Neuronal stem cell (in vitro differentiated cells): Measurements from ENCODE around the gene ELOF1.
"Not testable (repeated sequence)": the region's sequence is repeated elsewhere in the genome, so short reads cannot be mapped to it uniquely, and the experiment has no call there.

Experiments used
- DNase-seq: peaks from one replicate; pipeline ENCODE4 v3.0.0-alpha.2; 2013; ENCODE audit warnings: low spot score
- H2AFZ ChIP-seq: one replicate; pipeline ENCODE4 v1.6.1; 2013; ENCODE audit warnings: mild to moderate bottlenecking, low read length, inconsistent platforms
- H2AK5ac ChIP-seq: 2 replicates; pipeline ENCODE4 v1.6.1; 2013; ENCODE audit warnings: low read depth, mild to moderate bottlenecking, inconsistent platforms, low read length, moderate library complexity, mixed read lengths
- H2BK120ac ChIP-seq: 2 replicates; pipeline ENCODE4 v1.6.1; 2013; ENCODE audit warnings: low read depth, mild to moderate bottlenecking, inconsistent platforms, low read length, moderate library complexity, mixed read lengths
- H2BK12ac ChIP-seq: one replicate; pipeline ENCODE4 v1.6.1; 2013; ENCODE audit warnings: low read length, inconsistent platforms
- H2BK15ac ChIP-seq: 2 replicates; pipeline ENCODE4 v1.6.1; 2013; ENCODE audit warnings: mild to moderate bottlenecking, low read length, inconsistent platforms, mixed read lengths
- H2BK5ac ChIP-seq: one replicate; pipeline ENCODE4 v1.6.1; 2013; ENCODE audit warnings: inconsistent platforms, mild to moderate bottlenecking, low read length, moderate library complexity
- H3K14ac ChIP-seq: one replicate; pipeline ENCODE4 v1.6.1; 2013; ENCODE audit warnings: low read length, inconsistent platforms
- H3K18ac ChIP-seq: 2 replicates; pipeline ENCODE4 v1.6.1; 2013; ENCODE audit warnings: low read length, inconsistent platforms
- H3K23ac ChIP-seq: 2 replicates; pipeline ENCODE4 v1.6.1; 2013; ENCODE audit warnings: low read depth, mild to moderate bottlenecking, mixed read lengths, low read length, inconsistent platforms; ENCODE audit not compliant: poor library complexity
- H3K27ac ChIP-seq: replicated peaks from 3 replicates; pipeline ENCODE4 v1.5.1; 2013; ENCODE audit warnings: low read length, inconsistent platforms
- H3K27me3 ChIP-seq, 3 experiments: 2 replicates each; pipeline ENCODE4 v1.6.1; 2013; ENCODE audit warnings: low read length in 3 of 3, mild to moderate bottlenecking in 2 of 3, inconsistent platforms in 1 of 3, low read depth in 1 of 3, mixed read lengths in 1 of 3, moderate library complexity in 1 of 3; ENCODE audit not compliant: control insufficient read depth in 3 of 3, insufficient read depth in 3 of 3
- H3K36me3 ChIP-seq, 2 donors: replicated peaks in 1 of 2; 2 replicates each; pipeline ENCODE4 v1.6.1; 2013; ENCODE audit warnings: low read length in 2 of 2; ENCODE audit not compliant: control insufficient read depth in 2 of 2, insufficient read depth in 2 of 2
- H3K4ac ChIP-seq: 2 replicates; pipeline ENCODE4 v1.6.1; 2013; ENCODE audit warnings: inconsistent platforms, mild to moderate bottlenecking, low read length, moderate library complexity
- H3K4me1 ChIP-seq, 2 donors: 1 replicate in 1 of 2; 2 replicates in 1 of 2; pipeline ENCODE4 v1.6.1; 2013; ENCODE audit warnings: low read length in 2 of 2, low read depth in 1 of 2; ENCODE audit not compliant: control insufficient read depth in 2 of 2, insufficient read depth in 1 of 2
- H3K4me2 ChIP-seq: one replicate; pipeline ENCODE4 v1.6.1; 2013; ENCODE audit warnings: mild to moderate bottlenecking, low read length, inconsistent platforms; ENCODE audit not compliant: insufficient read depth, poor library complexity, severe bottlenecking
- H3K4me3 ChIP-seq, 2 donors: 2 replicates each; pipeline ENCODE4 v1.5.1; 2013; ENCODE audit warnings: low read length in 2 of 2, mild to moderate bottlenecking in 2 of 2, inconsistent platforms in 1 of 2, moderate library complexity in 1 of 2
- H3K79me1 ChIP-seq: one replicate; pipeline ENCODE4 v1.6.1; 2013; ENCODE audit warnings: low read depth, mild to moderate bottlenecking, inconsistent platforms, low read length, moderate library complexity
- H3K9ac ChIP-seq: one replicate; pipeline ENCODE4 v1.6.1; 2013; ENCODE audit warnings: mild to moderate bottlenecking, low read depth, low read length, inconsistent platforms; ENCODE audit not compliant: poor library complexity
- H3K9me3 ChIP-seq, 2 donors: replicated peaks in 1 of 2; 2 replicates each; pipeline versions ENCODE3 to v1.6.1; 2013; ENCODE audit warnings: low read length in 2 of 2, mild to moderate bottlenecking in 2 of 2, inconsistent platforms in 1 of 2, low read depth in 1 of 2, mixed read lengths in 1 of 2, moderate library complexity in 1 of 2; ENCODE audit not compliant: control insufficient read depth in 2 of 2, insufficient read depth in 1 of 2
- H4K8ac ChIP-seq: one replicate; pipeline ENCODE4 v1.6.1; 2013; ENCODE audit warnings: low read depth, mild to moderate bottlenecking, inconsistent platforms, low read length, moderate library complexity
- H4K91ac ChIP-seq: one replicate; pipeline ENCODE4 v1.6.1; 2013; ENCODE audit warnings: low read length, low read depth, mild to moderate bottlenecking, inconsistent platforms; ENCODE audit not compliant: poor library complexity
- WGBS, 2 donors: extraction: QIAGEN DNeasy Blood & Tissue Kit; methylation state at CpG; one replicate each; pipeline ENCODE4 v1.1.7; 2013; ENCODE audit warnings: missing lambda C conversion rate in 2 of 2, mixed read lengths in 1 of 2; ENCODE audit not compliant: insufficient read length in 2 of 2, insufficient replicate concordance in 1 of 2; ENCODE audit errors: extremely low coverage in 2 of 2; 5-methylcytosine and 5-hydroxymethylcytosine counted together

ELOF1 gene

GRCh38 chr19:11570039-11570462 is 11.0 kb upstream of the ELOF1 start:
- Histone ChIP-seq H3K79me1 (no peaks in the 10 kb centered on the region), H2BK120ac (no peak overlapping the region), H3K27me3 (no peaks in the 10 kb centered on the region), H3K9me3 (no peaks in the 10 kb centered on the region), H3K14ac (no peak overlapping the region), H3K4ac (no peak overlapping the region), H2BK15ac (no peak overlapping the region), H3K23ac (no peak overlapping the region), H2AK5ac (no peak overlapping the region), H3K9ac (no peak overlapping the region), H2AFZ (peak overlapping the region; percentile 1), H3K18ac (peak overlapping the region; percentile 28), H3K4me3 (no peak overlapping the region), H3K36me3 (no peaks in the 10 kb centered on the region), H2BK5ac (no peak overlapping the region), H3K4me1 (no peaks in the 10 kb centered on the region), H2BK12ac (no peak overlapping the region), H3K4me2 (peak overlapping the region; percentile 23), H4K8ac (no peak overlapping the region), H4K91ac (no peak overlapping the region), H3K27ac (no peak overlapping the region)
- no peak for DNase-seq
- no CpG with 5 or more reads among the region's 5 CpGs for WGBS, 2 donors

DNA sequence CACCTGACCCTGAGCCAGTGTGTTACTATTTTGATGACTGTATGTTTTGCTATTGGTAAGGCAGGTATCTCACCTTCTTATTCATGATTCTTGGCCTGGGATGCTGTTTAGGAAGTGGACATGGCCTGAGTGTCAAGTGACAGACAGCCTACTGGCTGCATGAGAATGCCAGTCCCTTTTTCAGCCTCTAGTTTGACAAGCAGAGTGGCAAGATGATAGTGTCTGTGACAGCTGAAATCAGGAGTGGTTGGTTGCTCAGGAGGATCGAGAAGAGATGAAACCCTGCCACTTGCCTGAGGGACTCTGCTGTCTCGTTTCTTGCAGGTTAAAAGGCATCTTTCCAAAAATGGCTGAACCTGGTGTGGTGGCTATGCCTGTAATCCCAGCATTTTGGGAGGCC is 7.1 kb upstream of the ELOF1 start:
- no peak overlapping the region for H3K4ac ChIP-seq
- no peak overlapping the region for H2AK5ac ChIP-seq
- DNase-seq: no peak
- no peak overlapping the region for H3K18ac ChIP-seq
- H3K4me1 ChIP-seq: no peaks in the 10 kb centered on the region
- no peak overlapping the region for H4K91ac ChIP-seq
- no peaks in the 10 kb centered on the region for H3K27me3 ChIP-seq
- no peak overlapping the region for H3K4me3 ChIP-seq
- no peaks in the 10 kb centered on the region for H3K79me1 ChIP-seq
- H2BK120ac ChIP-seq: no peak overlapping the region
- H2BK15ac ChIP-seq: no peak overlapping the region
- no peak overlapping the region for H2AFZ ChIP-seq
- no CpG with 5 or more reads among the region's 2 CpGs for WGBS, 2 donors
- H4K8ac ChIP-seq: no peak overlapping the region
- no peaks in the 10 kb centered on the region for H3K36me3 ChIP-seq
- H3K9me3 ChIP-seq: no peaks in the 10 kb centered on the region
- H3K4me2 ChIP-seq: no peak overlapping the region
- H2BK5ac ChIP-seq: no peak overlapping the region
- no peak overlapping the region for H3K14ac ChIP-seq
- no peak overlapping the region for H3K27ac ChIP-seq
- H3K9ac ChIP-seq: peak overlapping the region; percentile 3
- no peak overlapping the region for H3K23ac ChIP-seq
- H2BK12ac ChIP-seq: no peak overlapping the region

DNA sequence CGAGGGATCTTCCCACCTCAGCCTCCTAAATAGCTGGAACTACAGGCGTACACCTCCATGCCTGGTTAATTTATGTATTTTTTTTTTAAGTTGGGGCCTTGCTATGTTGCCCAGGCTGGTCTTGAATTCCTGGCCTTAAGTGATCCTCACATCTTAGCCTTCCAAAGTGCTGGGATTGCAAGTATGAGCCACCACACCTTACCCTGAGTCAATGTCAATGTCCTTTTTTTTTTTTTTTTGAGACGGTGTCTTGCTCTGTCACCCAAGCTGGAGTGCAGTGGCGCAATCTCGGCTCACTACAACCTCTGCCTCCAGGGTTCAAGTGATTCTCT is 6.6 kb upstream of the ELOF1 start:
- not testable (repeated sequence) for H3K18ac ChIP-seq, H3K79me1 ChIP-seq

DNA sequence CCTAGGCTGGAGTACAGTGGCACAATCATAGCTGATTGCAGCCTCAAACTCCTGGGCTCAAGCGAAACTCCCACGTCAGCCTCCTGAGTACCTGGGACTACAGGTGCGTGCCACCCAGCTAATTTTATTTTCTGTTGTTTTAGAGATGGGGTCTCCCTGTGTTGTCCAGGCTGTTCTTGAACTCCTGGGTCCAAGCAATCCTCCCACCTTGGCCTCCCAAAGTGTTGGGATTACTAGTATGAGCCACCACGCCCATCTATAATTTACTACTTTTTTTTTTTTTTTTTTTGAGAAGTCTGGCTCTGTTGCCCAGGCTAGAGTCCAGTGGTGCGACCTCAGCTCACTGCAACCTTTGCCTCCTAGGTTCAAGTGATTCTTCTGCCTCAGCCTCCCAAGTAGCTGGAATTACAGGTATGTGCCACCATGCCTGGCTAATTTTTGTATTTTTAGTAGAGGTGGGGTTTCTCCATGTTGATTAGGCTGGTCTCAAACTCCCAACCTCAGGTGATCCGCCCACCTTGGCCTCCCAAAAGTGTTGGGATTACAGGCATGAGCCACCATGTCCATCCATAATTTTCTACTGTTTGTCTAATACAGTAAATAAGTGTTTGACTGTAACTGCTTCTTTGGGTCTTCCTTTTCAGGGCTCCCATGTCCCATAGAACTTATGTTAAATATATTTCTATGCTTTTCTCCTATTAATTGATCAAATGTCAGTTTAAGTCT is 5.2 kb upstream of the ELOF1 start:
- H3K36me3 ChIP-seq, H2AK5ac ChIP-seq, H2BK5ac ChIP-seq, H3K18ac ChIP-seq, H3K27me3 ChIP-seq, H3K9me3 ChIP-seq, H3K27ac ChIP-seq, H2BK12ac ChIP-seq, H4K91ac ChIP-seq, DNase-seq, H3K4me2 ChIP-seq, H3K4me3 ChIP-seq, H3K14ac ChIP-seq, H3K9ac ChIP-seq, H3K4me1 ChIP-seq, H2AFZ ChIP-seq, H2BK120ac ChIP-seq, H2BK15ac ChIP-seq, H3K23ac ChIP-seq, H3K4ac ChIP-seq, H3K79me1 ChIP-seq, H4K8ac ChIP-seq: not testable (repeated sequence)
- no CpG with 5 or more reads among the region's 6 CpGs for WGBS, 2 donors

More for the DNA sequence above, 6.6 kb upstream of the ELOF1 start:
- not testable (repeated sequence) for H3K27ac ChIP-seq, H3K4me1 ChIP-seq, H2AFZ ChIP-seq, H3K14ac ChIP-seq, DNase-seq, H3K4me3 ChIP-seq, H3K4ac ChIP-seq, H2BK5ac ChIP-seq, H4K91ac ChIP-seq, H2AK5ac ChIP-seq, H2BK15ac ChIP-seq, H3K36me3 ChIP-seq, H3K9ac ChIP-seq, H2BK120ac ChIP-seq, H3K9me3 ChIP-seq, H3K27me3 ChIP-seq, H3K4me2 ChIP-seq, H4K8ac ChIP-seq, H2BK12ac ChIP-seq, H3K23ac ChIP-seq
- WGBS, 2 donors: no CpG with 5 or more reads among the region's 5 CpGs
